UCSD-AML1 (cell line): ENCODE results near the gene ADAMTS2.

Experiments used
- DNase-seq: peaks from one replicate; lab custom pipeline; 2025; ENCODE audit not compliant: unreplicated experiment; lab: John Stamatoyannopoulos, UW

ADAMTS2 gene

GRCh38 chr5:179256328-179257175 lies 88.7 kb downstream of the ADAMTS2 start:
- no peak for DNase-seq

- DNase-seq = no peak
Measured at GRCh38 chr5:179255527-179256327, 89.5 kb downstream of the ADAMTS2 start.

GRCh38 chr5:179254638-179255271 lies 90.5 kb downstream of the ADAMTS2 start:
- DNase-seq = no peak

- no peak for DNase-seq
Measured at GRCh38 chr5:179253730-179254129, 91.5 kb downstream of the ADAMTS2 start.

- no peak for DNase-seq
Measured at GRCh38 chr5:179251276-179251969, 93.8 kb downstream of the ADAMTS2 start.

GRCh38 chr5:179250561-179251225 lies 94.6 kb downstream of the ADAMTS2 start:
- DNase-seq = no peak

GRCh38 chr5:179246227-179246626 lies 99.0 kb downstream of the ADAMTS2 start:
- no peak for DNase-seq

GRCh38 chr5:179245031-179245430 lies 100.2 kb downstream of the ADAMTS2 start:
- DNase-seq = no peak

GRCh38 chr5:179244044-179244443 lies 101.2 kb downstream of the ADAMTS2 start:
- DNase-seq = no peak

- DNase-seq = no peak
Measured at GRCh38 chr5:179243333-179243732, 101.9 kb downstream of the ADAMTS2 start.

GRCh38 chr5:179242676-179243075 lies 102.6 kb downstream of the ADAMTS2 start:
- DNase-seq = no peak

- DNase-seq = no peak
Measured at GRCh38 chr5:179241764-179242370, 103.4 kb downstream of the ADAMTS2 start.

GRCh38 chr5:179241175-179241574 lies 104.1 kb downstream of the ADAMTS2 start:
- DNase-seq = no peak

- DNase-seq = no peak
Measured at GRCh38 chr5:179240561-179240960, 104.7 kb downstream of the ADAMTS2 start.

- no peak for DNase-seq
Measured at GRCh38 chr5:179239256-179240135, 105.8 kb downstream of the ADAMTS2 start.

- no peak for DNase-seq
Measured at GRCh38 chr5:179238628-179238970, 106.7 kb downstream of the ADAMTS2 start.

- DNase-seq = no peak
Measured at GRCh38 chr5:179237770-179238627, 107.3 kb downstream of the ADAMTS2 start.
